Measurements from ENCODE around the gene ENG.
"Not testable (repeated sequence)": the region's sequence is repeated elsewhere in the genome, so short reads cannot be mapped to it uniquely, and the experiment has no call there.

Gene ENG

DNA sequence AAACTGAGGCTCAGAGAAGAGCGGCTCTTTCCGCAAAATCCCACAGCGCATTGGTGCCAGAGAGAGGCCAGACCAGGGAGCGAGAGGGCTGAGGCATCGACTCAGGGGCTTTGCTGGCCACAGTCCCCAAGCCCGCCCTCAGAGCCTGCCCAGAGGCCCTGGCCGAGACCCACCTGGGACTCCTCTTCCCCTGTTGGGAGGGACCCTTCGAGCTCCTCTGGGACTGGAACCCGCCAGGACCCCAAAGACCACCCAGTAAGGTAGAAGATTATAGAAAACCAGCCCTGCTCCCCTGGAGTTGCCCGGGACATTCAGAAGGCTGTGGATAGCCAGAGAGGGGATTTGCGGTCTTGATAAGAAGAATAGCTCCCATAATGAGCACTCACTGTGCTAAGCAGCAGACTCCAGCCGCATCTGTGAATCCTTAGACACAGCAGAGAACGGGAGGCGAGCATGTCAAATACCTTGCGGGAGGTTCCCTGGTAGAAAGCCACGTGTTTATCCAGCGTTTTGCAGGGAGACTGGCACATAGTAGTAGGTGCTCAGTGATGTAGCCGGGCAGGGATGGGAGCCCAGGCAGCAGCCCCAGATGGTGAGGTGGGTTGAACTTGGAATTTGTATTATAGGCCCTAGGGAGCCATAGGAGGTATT is 23.7 kb upstream of the ENG start:
- DNase-seq (ENCODE audit: low read depth): no peak

GRCh38 chr9:127877566-127877998 is 23.1 kb upstream of the ENG start, which contains the start of gene AK1:
Gene AK1 (minus strand): TSS chr9:127877675. CDS start chr9:127874617, 3,058 bp downstream.
- DNase-seq (ENCODE audit: low read depth): peak; percentile 77

- peak; percentile 27 for DNase-seq (ENCODE audit: low read depth)
These were observed 22.5 kb upstream of the ENG start for GRCh38 chr9:127876764-127877562.

DNA sequence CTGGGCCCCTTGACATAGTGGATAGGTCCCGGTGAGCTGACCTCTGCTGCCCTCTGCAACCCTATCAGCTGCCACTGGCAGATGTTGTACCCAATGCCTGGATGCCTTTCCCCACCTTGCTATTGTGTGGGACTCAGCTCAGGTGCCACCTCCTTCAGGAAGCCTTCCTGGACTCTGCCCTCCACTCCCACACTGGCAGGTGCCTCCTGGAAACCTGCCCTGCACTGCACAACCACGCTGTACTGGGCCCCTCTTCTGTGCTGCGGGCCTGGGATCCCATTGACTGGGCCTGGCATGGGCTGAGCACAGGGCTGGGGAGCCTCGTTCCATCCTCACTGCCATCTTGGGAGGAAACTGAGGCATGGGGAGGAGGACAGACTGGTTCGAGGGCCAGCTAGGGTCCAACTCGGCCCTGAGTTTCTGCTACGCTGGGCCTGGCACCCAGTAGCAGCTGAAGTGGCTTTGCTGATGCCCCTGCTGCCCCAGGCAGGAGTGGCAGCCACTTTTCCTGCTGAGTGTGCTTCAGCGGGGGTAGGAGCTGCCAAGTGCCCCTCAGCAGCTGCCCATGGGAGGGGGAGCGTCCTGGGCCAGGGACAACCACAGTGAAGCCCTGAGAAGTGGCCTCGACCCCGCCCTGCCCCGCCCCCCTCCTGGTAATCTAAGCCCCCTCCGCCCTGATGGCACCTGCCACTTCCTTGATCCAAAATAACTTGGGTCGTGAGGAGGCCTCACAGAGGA is 21.7 kb upstream of the ENG start:
- DNase-seq (ENCODE audit: low read depth): no peak

DNA sequence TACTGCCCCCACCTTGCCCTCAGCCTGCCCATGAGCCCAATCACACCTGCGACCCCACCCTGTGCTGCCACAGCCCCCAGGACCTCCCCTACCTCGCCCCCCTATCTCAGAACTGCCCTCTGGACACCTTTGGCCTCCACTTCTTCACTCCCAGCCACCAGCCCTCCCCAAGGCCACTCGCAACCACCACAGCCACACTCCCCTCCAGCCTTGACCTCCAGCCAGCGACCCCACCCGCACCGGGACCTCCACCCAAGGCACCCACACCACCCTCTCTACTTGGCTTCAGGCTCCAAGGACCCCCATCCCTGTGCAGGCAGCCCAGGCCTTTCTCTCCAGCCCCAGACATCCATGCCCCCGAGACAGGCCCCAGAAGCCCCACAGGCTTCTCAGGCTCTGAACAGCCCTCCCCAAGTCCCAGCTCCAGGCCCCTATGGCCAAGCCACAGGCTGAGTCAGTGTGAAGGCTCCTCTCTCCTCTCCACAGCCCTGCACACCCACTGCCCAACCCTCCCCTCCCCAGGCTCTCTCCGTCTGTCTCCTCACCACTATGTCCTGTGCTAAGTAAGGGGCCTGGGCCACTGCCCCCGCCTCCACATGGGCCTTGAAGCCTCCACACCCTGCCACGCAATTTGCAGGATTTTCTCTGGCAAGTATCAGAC is 21.0 kb upstream of the ENG start:
- peak; percentile 53 for DNase-seq (ENCODE audit: low read depth)

DNA sequence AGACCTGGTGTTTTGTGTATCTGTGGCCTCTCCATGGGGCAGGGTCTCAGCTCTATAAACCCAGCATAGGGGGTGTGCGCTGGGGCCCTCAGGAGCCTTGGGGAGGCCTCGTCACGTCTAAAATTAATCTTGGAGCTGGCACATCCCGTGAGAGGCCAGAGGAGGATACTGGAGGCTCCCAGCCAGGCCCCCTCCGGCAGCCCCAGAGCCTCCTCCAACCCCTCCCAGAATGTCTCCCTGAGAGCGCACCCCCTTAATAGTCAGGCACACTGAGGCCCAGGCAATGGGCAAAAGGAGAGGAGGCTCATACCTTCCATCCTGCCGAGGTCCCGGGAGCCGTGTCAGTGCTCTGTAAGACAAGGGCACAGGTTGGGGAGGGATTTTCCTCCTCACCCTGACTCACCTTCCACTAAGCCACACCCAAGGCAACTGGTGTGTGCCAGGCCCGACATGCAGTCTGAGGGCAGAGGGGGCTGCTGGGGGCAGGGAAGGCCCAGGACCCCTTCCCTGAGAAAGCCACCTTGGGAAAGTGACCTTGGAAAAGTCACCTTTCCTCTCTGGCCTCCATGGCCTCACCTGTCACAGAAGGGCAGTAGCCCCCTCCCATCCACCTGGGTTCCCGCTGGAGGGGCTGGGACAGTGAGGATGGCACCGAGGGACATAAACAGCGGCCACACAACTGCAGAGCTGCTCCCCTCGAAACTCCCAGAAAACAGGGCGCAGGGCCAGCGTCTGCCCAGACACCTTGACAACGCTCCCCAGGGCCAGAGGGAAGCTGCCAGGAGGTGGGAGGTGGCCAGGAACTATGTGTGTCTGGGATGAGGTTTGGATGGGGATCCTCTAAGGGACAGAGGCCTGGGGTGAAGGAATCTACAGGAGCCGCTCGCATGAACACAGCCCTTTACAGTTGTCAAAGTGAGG is 20.1 kb upstream of the ENG start:
- peak; percentile 35 for DNase-seq (ENCODE audit: low read depth)

GRCh38 chr9:127873886-127874285 is 19.4 kb upstream of the ENG start:
- no peak for DNase-seq (ENCODE audit: low read depth)

DNA sequence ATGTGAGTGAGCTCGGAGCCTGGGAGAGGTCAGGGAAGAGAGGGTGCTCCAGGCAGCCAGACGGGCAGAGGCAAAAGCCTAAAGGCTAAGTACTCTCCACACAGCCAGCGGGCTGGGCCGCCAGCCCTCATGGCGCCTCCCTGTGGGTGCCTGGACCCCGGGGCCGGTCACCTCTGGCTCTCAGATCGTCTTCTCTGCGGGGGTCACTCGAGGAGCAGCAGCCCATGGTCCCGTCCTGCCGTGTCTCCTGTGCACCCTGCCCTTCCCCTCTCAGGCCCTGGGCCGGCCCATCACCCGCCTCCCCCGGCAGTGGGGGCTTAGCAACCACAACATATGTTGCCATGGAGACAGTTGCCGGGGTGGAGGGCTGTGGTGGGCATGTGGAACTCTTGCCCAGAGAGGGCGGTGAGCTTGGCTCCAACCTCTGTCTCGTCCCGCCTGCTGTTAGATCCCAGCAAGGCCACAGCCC is 18.8 kb upstream of the ENG start:
- DNase-seq (ENCODE audit: low read depth): no peak

DNA sequence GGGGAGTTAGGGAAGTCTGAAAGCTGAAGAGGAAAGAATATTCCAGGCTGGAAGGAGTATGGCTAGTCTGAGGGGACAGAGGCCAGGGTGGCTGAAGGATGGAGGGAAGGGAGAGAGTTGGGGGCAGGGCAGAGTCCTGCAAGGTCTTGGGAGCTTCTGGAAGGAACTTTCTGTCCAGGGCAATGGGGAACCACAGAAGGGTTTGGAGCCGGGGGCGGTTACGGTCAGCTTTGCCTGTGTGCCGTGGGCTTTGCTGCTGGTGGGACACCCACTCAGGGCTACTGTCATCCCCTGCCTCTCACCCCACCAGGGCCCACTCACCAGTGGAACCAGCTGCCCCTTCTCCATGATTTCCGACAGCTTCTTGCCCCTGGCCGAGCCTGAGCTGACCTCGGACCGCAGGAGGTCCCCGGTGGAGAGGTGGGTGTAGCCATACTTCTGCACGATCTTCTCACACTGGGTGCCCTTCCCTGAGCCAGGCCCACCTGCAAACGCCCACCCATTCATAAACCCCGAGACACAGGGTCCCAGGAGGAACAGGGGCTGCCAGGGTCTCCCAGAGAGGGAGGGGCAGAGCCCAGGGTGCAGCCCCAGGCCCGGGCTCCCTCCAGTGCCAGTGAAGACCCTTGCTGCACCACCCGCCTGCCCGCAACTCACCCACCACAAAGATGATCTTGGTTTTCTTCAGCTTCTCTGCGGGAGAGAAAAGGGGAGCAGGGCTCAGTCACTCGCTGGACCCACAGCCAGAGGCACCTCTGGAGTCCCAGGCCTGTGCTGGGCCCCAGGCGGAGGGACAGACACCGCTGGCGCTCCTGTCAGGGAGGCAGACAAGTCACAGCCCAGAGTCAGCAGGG is 18.1 kb upstream of the ENG start:
- DNase-seq (ENCODE audit: low read depth): no peak

DNA sequence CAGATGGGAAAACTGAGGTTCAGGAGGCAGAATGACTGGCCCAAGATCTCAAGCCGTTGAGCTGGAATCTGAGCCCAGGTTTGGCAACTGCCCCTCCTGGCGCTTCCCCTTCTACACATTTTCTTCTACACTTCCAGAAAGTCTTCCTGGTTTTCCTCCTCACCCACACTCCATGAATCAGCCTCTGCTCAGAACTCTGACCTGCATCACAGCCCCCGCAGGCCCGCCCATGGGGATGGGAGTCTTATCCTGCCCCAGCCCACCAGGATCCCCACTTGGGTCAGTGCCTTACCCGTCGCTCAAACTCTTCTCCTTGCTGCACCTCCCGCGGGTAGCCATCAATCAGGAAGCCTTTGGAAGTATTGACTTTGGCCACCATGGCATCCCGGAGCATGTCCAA is 17.1 kb upstream of the ENG start:
- DNase-seq (ENCODE audit: low read depth): no peak

DNA sequence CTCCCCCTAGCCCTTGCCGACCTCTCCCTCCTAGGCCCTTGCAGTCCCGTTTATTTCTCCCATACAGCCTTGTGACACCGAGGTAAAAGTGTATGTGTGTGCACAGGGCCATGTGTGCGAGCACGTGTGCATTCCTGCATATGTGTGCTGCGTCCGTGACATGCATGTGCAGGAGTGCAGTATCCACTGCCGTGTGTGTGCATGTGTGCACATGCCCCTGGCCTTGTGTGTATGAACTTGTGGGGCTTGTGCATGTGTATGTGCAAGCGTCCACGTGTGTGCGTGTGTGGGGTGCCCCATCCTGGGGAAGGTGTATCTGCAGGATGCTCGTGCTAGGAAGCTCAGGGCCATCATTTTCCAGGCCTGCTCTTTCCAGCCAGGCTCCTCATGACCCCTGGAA is 16.4 kb upstream of the ENG start:
- DNase-seq (ENCODE audit: low read depth): no peak

DNA sequence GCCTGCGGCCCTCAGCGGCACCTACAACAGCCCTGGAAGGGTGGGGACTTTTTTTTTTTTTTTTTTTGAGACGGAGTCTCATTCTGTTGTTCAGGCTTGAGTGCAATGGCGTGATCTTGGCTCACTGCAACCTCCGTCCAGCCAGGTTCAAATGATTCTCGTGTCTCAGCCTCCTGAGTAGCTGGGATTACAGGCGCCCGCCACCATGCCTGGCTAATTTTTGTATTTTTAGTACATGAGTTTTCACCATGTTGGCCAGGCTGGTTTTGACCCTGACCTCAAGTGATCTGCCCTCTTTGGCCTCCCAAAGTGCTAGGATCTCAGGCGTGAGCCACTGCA is 15.7 kb upstream of the ENG start:
- not testable (repeated sequence) for DNase-seq (ENCODE audit: low read depth)

DNA sequence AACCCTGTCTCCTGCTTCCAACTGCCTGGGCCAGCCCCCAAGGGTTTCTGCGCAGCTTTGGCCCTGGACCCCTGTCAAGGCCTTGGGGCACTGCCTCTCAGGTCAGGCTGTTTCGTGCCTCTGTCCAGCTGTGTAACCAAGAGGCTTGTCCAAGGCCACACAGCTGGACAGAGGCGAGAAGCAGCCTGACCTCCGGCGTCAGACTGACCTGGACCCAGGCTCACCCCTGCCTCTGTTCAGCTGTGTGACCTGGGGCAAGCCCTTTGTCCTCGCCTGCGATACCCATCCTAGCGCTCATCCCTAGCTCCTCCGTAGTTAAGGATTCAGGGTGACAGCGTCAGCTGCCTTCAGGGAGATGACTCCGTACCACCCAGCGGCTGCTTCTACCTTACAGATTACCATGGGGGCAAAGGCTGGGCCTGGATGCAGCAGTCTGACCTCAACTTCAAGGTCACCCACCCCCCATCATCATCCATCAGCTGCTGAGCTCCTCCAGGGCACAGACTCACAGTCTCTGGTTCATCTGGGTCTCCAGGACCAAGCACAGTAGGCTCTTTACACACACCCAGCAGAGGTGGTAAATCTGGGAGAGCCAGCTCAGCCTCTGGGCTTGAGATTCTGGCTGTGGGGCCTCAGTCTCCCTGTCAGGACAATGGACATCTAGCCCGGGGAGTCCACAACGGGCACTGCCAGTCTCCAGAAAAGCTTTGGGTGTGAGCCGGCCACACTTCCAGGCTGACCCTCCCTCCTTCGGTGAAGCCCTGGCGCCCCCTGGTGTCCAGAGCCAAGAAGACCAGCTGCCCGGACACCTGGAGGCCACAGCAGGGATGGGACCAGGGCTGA is 15.1 kb upstream of the ENG start:
- DNase-seq (ENCODE audit: low read depth): peak; percentile 89

DNA sequence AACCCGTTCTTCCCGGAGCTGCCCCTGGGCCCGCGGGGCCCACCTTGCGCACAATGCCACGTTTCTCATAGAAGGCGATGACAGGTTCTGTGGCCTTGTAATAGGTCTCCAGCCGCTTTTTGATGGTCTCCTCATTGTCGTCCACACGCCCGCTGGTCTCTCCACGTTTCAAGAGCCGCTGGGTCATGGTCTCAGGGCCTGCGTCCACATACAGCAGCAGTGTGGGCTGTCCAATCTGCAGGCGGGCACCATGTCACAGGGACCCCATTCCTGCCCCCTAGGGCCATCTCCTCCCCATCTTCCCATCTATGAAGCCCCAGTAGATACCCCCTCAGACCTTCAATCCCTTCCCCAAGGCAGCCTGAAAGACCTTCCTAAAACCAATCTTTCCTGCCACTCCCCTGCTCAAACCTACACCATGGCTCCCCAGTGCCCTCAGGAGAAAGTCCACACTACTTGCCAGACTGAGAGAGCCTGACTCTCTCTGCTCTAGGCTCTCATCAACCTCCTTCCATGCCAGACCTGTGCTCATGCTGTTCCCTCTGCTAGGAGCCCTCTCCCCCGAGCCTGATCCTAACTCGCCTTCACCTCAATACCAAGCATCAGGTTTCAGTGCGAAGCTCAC is 13.9 kb upstream of the ENG start:
- DNase-seq (ENCODE audit: low read depth): no peak

DNA sequence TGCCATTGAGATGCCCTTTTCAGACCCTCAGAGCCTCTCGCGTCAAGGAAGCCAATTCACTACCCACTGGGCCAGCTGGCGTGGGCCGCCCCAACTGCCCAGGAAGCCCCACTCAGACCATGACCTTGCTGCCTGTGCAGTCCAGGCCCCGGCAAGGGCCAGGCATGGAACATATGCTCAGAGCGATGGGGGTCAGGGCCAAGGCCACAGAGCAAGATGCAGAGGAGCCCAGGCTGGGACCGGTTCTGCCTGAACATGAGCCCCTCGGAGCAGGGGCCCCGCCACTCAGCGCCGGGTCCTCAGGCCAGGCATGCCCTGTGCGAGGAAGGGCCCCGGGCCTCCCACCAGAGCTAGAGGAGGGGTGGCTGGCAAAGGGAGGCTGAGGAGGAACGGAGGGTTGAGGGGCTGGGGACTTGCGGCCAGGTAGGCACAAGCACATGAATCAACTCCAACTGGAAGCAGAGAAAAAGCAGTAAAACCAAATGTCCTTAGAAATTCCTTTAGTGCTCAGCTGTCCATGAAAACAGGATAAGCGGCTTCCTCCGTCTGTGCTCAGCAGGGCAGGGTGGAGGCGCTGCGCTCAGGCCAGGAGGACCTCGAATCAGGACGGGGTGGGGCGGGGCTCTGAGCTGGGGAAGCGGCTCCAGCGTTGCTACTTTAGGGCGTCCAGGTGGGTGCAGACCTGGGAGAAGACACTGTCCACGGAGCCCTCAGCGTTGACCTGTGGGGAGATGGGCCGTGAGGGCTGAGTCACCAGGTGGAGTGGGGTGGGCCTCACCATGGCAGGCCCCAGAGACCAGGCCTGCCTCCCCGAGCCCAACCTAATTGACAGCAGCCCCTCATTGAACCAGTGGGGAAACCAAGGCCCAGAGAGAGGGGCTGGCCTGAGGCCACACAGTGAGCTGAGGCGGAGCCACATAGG is 13.2 kb upstream of the ENG start:
- no peak for DNase-seq (ENCODE audit: low read depth)

GRCh38 chr9:127866535-127866934 is 12.1 kb upstream of the ENG start:
- DNase-seq (ENCODE audit: low read depth): no peak

- no peak for DNase-seq (ENCODE audit: low read depth)
These were observed 11.4 kb upstream of the ENG start for GRCh38 chr9:127865645-127866464.
